ENCODE results near the gene PCDHGB6. TPM values are rescaled to one million over a fixed set of nuclear protein-coding genes. Genes with fewer than 3 reads are reported as not detected.
A peak's percentile ranks its signal among the peaks of the same experiment; 100 is the strongest.
"Not testable (repeated sequence)": the region's sequence is repeated elsewhere in the genome, so short reads cannot be mapped to it uniquely, and the experiment has no call there.

The PCDHGB6 gene
- total RNA-seq, 1 experiment from 2014 or later, result 1.3 TPM

DNA sequence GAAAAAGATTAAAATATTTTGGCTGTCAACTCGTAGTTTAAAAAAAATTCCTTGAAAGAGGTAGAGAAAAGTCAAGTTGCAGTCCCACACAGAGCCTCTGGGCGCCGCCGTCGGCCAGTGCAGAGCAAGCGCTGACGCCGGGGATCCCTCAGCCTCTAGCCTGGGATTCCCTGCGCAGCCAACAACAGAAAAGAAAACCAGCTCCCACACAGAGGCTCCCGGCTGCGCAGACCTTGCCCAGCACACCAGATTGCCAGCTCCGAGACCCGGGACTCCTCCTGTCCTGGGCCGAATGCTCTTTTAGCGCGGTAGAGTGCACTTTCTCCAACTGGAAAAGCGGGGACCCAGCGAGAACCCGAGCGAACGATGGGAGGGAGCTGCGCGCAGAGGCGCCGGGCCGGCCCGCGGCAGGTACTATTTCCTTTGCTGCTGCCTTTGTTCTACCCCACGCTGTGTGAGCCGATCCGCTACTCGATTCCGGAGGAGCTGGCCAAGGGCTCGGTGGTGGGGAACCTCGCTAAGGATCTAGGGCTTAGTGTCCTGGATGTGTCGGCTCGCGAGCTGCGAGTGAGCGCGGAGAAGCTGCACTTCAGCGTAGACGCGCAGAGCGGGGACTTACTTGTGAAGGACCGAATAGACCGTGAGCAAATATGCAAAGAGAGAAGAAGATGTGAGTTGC, 9.8 kb downstream of the PCDHGB6 start, which contains the start of gene PCDHGB7:
TSS of gene PCDHGB7 (plus strand) at position 184 of the 679 bp plus-strand sequence. CDS start at position 367, 183 bp downstream.
- DNase-seq (ENCODE audit: low read depth), result peak; percentile 49

DNA sequence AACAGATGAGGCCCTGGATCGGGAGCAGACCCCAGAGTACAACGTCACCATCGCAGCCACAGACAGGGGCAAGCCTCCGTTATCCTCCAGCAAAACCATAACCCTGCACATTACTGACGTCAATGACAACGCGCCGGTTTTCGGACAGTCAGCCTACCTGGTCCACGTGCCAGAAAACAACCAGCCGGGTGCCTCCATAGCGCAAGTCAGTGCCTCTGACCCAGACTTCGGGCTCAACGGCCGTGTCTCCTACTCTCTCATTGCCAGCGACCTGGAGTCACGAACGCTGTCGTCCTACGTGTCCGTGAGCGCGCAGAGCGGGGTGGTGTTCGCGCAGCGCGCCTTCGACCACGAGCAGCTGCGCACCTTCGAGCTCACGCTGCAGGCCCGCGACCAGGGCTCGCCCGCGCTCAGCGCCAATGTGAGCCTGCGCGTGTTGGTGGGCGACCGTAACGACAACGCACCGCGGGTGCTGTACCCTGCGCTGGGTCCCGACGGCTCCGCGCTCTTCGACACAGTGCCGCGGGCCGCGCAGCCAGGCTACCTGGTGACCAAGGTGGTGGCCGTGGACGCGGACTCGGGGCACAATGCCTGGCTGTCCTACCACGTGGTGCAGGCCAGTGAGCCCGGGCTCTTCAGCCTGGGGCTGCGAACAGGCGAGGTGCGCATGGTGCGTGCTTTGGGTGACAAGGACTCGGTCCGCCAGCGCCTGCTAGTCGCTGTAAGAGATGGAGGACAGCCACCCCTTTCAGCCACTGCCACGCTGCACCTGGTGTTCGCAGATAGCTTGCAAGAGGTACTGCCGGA, 11.5 kb downstream of the PCDHGB6 start:
- no peak for DNase-seq (ENCODE audit: low read depth)

DNA sequence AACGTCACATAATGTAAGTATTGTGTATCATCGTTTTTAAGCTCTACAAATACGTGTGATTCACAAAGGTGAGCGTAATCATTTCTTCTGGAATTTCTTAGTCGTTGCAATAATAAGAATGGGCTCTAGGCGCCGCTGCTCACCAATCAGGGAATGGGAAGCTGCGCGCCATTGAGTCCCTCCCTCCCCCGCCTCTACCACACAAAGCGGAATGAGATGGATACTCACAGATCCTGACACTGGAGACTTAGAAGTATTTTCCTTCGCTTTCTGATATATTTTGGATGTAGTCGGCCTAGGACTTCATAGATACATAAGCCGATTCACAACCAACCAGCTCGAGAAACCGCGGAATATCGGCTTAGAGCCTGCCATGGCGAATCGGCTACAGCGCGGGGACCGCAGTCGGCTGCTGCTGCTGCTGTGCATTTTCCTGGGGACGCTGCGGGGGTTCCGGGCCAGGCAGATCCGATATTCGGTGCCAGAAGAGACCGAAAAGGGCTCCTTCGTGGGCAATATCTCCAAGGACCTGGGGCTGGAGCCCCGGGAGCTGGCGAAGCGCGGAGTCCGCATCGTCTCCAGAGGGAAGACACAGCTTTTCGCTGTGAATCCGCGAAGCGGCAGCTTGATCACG, 13.2 kb downstream of the PCDHGB6 start, which contains the start of gene PCDHGA11:
TSS of gene PCDHGA11 (plus strand) at position 197 of the 634 bp plus-strand sequence. CDS start at position 374, 177 bp downstream.
- DNase-seq (ENCODE audit: low read depth), result peak; percentile 77

DNA sequence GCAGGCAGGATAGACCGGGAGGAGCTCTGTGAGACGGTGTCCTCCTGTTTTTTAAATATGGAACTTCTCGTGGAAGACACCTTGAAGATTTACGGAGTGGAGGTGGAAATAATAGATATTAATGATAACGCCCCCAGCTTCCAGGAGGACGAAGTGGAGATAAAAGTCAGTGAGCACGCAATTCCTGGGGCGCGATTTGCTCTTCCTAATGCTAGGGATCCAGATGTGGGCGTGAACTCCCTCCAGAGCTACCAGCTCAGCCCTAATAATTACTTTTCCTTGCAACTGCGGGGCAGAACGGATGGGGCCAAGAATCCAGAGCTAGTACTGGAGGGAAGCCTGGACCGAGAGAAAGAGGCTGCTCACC, 13.7 kb downstream of the PCDHGB6 start:
- DNase-seq (ENCODE audit: low read depth), result no peak

DNA sequence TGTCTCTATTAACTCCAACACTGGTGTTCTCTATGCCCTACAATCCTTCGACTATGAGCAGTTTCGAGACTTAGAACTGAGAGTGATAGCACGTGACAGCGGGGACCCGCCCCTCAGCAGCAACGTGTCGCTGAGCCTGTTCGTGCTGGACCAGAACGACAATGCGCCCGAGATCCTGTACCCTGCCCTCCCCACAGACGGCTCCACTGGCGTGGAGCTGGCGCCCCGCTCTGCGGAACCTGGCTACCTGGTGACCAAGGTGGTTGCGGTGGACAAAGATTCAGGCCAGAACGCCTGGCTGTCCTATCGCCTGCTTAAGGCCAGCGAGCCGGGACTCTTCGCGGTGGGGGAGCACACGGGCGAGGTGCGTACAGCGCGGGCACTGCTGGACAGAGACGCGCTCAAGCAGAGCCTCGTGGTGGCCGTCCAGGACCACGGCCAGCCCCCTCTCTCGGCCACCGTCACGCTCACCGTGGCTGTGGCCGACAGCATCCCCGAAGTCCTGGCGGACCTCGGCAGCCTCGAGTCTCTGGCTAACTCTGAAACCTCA, 15.0 kb downstream of the PCDHGB6 start:
- DNase-seq (ENCODE audit: low read depth), result no peak

DNA sequence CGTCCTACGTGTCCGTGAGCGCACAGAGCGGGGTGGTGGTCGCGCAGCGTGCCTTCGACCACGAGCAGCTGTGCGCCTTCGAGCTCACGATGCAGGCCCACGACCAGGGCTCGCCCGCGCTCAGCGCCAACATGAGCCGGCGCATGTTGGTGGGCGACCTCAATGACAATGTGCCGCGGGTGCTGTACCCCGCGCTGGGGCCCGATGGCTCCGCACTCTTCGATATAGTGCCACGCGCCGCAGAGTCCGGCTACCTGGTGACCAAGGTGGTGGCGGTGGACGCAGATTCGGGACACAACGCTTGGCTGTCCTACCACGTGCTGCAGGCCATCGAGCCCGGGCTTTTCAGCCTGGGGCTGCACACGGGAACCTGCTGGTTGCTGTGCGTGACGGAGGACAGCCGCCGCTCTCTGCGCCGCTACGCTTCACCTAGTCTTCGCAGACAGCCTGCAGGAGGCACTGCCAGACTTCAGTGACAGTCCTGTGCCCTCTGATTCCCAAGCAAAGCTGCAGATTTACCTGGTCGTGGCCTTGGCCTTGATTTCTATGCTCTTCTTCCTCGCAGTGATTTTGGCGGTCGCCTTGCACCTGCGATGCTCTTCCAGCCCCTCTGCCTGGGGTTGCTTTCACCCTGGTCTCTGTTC, 20.1 kb downstream of the PCDHGB6 start:
- DNase-seq (ENCODE audit: low read depth), result no peak

DNA sequence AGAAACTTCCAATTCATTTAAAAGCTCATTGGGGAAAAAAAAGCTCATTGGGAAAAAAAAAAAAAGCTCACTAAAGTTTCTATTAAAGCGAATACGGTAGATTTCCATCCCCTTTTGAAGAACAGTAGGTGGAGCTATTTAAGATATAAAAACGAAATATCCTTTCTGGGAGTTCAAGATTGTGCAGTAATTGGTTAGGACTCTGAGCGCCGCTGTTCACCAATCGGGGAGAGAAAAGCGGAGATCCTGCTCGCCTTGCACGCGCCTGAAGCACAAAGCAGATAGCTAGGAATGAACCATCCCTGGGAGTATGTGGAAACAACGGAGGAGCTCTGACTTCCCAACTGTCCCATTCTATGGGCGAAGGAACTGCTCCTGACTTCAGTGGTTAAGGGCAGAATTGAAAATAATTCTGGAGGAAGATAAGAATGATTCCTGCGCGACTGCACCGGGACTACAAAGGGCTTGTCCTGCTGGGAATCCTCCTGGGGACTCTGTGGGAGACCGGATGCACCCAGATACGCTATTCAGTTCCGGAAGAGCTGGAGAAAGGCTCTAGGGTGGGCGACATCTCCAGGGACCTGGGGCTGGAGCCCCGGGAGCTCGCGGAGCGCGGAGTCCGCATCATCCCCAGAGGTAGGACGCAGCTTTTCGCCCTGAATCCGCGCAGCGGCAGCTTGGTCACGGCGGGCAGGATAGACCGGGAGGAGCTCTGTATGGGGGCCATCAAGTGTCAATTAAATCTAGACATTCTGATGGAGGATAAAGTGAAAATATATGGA, 22.7 kb downstream of the PCDHGB6 start, which contains the start of gene PCDHGA12:
TSS of gene PCDHGA12 (plus strand) at position 176 of the 782 bp plus-strand sequence. CDS start at position 429, 253 bp downstream.
- DNase-seq (ENCODE audit: low read depth), result no peak

DNA sequence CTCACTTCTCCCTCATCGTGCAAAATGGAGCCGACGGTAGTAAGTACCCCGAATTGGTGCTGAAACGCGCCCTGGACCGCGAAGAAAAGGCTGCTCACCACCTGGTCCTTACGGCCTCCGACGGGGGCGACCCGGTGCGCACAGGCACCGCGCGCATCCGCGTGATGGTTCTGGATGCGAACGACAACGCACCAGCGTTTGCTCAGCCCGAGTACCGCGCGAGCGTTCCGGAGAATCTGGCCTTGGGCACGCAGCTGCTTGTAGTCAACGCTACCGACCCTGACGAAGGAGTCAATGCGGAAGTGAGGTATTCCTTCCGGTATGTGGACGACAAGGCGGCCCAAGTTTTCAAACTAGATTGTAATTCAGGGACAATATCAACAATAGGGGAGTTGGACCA, 23.5 kb downstream of the PCDHGB6 start:
- no peak for DNase-seq (ENCODE audit: low read depth)

DNA sequence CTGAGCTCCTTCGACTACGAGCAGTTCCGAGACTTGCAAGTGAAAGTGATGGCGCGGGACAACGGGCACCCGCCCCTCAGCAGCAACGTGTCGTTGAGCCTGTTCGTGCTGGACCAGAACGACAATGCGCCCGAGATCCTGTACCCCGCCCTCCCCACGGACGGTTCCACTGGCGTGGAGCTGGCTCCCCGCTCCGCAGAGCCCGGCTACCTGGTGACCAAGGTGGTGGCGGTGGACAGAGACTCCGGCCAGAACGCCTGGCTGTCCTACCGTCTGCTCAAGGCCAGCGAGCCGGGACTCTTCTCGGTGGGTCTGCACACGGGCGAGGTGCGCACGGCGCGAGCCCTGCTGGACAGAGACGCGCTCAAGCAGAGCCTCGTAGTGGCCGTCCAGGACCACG, 24.5 kb downstream of the PCDHGB6 start:
- DNase-seq (ENCODE audit: low read depth), result not testable (repeated sequence)

DNA sequence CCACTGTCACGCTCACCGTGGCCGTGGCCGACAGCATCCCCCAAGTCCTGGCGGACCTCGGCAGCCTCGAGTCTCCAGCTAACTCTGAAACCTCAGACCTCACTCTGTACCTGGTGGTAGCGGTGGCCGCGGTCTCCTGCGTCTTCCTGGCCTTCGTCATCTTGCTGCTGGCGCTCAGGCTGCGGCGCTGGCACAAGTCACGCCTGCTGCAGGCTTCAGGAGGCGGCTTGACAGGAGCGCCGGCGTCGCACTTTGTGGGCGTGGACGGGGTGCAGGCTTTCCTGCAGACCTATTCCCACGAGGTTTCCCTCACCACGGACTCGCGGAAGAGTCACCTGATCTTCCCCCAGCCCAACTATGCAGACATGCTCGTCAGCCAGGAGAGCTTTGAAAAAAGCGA, 24.9 kb downstream of the PCDHGB6 start:
- not testable (repeated sequence) for DNase-seq (ENCODE audit: low read depth)

DNA sequence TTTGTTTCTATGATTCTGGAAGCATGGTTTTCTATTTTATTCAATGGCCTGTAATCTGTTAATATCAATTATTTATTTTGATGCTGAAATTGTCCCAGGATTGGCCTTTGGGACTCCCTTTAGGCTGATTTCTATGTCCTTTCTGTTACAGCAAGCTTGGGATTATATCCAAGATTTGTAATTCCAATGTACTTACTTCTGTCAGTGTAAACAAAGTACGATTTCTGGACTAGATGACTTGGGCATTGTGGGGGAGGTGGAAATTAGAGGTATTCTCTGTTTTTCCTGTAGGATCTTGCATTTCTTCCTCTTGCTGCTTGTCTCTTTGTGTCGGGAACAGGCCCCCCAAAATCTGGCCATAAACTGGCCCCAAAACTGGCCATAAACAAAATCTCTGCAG, 26.2 kb downstream of the PCDHGB6 start:
- DNase-seq (ENCODE audit: low read depth), result no peak

DNA sequence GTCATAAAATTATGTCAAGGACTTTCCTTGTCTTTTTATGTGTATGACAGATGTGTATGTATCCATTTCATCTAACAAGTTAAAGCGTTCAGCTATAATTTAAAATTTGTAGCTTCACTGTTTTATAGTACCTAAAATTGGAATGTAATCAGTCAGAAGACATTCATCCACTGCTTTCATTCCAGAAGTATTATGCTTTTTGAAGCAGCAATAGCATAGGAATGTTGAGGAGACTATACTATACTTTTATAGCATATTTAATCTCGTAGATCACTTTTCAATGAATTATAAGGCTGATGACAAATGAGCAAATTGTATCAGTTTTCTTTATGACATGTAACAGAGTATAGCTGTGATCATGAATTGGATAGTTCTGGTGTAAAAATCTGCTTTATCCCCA, 29.4 kb downstream of the PCDHGB6 start:
- no peak for DNase-seq (ENCODE audit: low read depth)

DNA sequence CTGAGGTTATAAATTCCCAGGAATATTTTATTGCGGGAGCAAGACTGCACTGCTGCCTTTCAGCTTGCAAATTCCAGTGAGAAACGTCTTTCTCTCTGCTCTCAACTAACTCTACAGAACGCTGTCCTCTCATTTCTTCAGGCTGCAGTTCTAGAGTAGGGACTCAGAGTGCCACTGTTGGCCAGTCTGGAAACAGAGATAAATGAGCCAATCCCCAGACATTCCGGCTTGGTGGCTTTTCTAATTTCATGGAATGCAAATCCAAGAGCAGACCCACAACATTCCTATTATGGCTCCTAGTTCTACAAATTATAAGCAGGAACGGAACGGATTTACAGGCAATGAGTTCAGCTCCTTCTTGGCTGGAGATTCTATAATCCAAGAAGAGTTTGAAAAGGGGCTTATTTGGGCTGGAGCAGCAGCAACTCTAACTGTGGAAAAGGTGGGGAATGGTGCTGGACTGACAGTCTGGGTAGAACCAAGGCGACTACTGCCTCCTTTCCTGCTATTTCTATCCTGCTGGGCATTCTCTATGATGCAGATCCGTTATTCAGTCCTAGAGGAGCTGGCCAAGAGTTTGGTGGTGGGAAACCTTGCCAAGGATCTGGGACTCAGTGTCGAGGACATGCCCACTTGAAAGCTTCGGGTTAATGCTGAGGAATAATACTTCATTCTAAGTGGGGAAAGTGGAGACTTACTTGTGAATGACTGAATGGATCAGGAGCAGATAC, 31.8 kb downstream of the PCDHGB6 start:
- no peak for DNase-seq (ENCODE audit: low read depth)

DNA sequence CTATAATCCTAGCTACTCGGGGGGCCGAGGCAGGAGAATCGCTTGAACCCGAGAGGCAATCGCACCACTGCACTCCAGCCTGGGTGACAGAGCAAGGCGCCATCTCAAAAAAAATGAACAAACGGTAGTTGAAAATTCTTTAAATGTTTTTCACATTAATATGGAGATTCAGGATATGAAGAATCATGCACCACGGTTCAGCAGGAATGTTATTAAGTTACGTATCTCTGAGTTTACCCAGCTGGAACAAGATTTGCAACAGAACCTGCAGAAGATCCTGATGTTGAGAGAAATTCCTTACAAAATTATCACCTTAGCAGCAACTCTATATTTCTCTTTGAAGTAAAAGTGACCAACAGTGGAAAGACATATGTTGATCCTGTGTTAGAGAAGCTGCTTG, 32.5 kb downstream of the PCDHGB6 start:
- DNase-seq (ENCODE audit: low read depth), result no peak

DNA sequence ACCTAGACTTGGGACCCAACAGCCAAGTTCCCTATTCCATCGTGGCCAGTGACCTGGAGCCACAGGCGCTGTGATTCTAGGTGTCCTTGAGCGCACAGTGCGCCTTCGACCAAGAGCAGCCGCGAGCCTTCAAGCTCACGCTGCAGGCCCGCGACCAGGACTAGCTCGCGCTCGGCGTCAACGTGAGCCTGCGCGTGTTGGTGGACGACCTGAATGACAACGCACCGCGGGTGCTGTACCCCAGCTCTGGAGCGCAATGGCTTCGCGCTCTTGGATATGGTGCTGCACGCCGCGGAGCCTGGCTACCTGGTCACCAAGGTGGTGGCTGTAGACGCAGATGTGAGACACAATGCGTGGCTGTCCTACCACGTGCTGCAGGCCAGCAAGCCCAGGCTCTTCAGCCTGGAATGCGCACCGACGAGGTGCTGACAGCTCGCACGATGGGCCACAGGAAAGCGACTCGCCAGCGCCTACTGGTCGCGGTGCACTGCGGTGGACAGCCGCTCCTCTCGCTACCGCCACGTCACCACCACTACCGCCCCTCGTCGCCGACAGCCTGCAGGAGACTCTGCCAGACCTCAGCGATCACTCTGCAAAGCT, 33.9 kb downstream of the PCDHGB6 start:
- DNase-seq (ENCODE audit: low read depth), result no peak
